ENCODE data around the gene GFRA3.

GFRA3 gene

GRCh38 chr5:138272681-138273080 is 1.7 kb downstream of the GFRA3 start:
- no peak overlapping the region for H3K27ac ChIP-seq (replicated peaks)
- H3K27me3 ChIP-seq (ENCODE audit: insufficient read depth, poor library complexity, severe bottlenecking) = no peaks in the 10 kb centered on the region
- no peak overlapping the region for H3K4me3 ChIP-seq (replicated peaks; ENCODE audit: insufficient read depth, low read length)
- TF ChIP-seq POLR2AphosphoS5 (IDR thresholded peaks at IDR 0.05; ENCODE audit: low read depth) (no peak), GABPA (IDR thresholded peaks at IDR 0.05; ENCODE audit: low read depth) (no peak), SPI1 (IDR thresholded peaks at IDR 0.05; ENCODE audit: borderline replicate concordance, low read depth) (no peak), CTCF (IDR thresholded peaks at IDR 0.05; ENCODE audit: insufficient read depth, low read length) (no peak), REST (IDR thresholded peaks at IDR 0.05; ENCODE audit: insufficient replicate concordance, low read depth) (no peak)
- no peak for DNase-seq (ENCODE audit: low read depth in 1 of 2, low spot score in 1 of 2)

- no peak for TF ChIP-seq REST (IDR thresholded peaks at IDR 0.05; ENCODE audit: insufficient replicate concordance, low read depth)
- TF ChIP-seq SPI1 (IDR thresholded peaks at IDR 0.05; ENCODE audit: borderline replicate concordance, low read depth) = no peak
- TF ChIP-seq POLR2AphosphoS5 (IDR thresholded peaks at IDR 0.05; ENCODE audit: low read depth) = no peak
- TF ChIP-seq GABPA (IDR thresholded peaks at IDR 0.05; ENCODE audit: low read depth) = no peak
- TF ChIP-seq CTCF (IDR thresholded peaks at IDR 0.05; ENCODE audit: insufficient read depth, low read length) = no peak
- no peaks in the 10 kb centered on the region for H3K27me3 ChIP-seq (ENCODE audit: insufficient read depth, poor library complexity, severe bottlenecking)
- no peak overlapping the region for H3K27ac ChIP-seq (replicated peaks)
- no peak for DNase-seq (ENCODE audit: low read depth in 1 of 2, low spot score in 1 of 2)
- H3K4me3 ChIP-seq (replicated peaks; ENCODE audit: insufficient read depth, low read length) = no peak overlapping the region
These were observed 3.1 kb downstream of the GFRA3 start for GRCh38 chr5:138271281-138271680.

- H3K27ac ChIP-seq (replicated peaks) = no peak overlapping the region
- TF ChIP-seq SPI1 (IDR thresholded peaks at IDR 0.05; ENCODE audit: borderline replicate concordance, low read depth) (no peak), POLR2AphosphoS5 (IDR thresholded peaks at IDR 0.05; ENCODE audit: low read depth) (no peak), GABPA (IDR thresholded peaks at IDR 0.05; ENCODE audit: low read depth) (no peak), CTCF (IDR thresholded peaks at IDR 0.05; ENCODE audit: insufficient read depth, low read length) (no peak), REST (IDR thresholded peaks at IDR 0.05; ENCODE audit: insufficient replicate concordance, low read depth) (no peak)
- DNase-seq (ENCODE audit: low read depth in 1 of 2, low spot score in 1 of 2) = no peak
- no peak overlapping the region for H3K4me3 ChIP-seq (replicated peaks; ENCODE audit: insufficient read depth, low read length)
- no peaks in the 10 kb centered on the region for H3K27me3 ChIP-seq (ENCODE audit: insufficient read depth, poor library complexity, severe bottlenecking)
These were observed 10.2 kb downstream of the GFRA3 start for GRCh38 chr5:138264183-138264582.
